K562 (cell line): ENCODE data around the gene STK25. TPM values are rescaled to one million over a fixed set of nuclear protein-coding genes. Genes with fewer than 3 reads are reported as not detected.

Experiments
- ATAC-seq: fragments of 200-7000 bp; cut with Tn5 transposase; 3 replicates; pipeline ENCODE4 v1.9.1; 2020; ENCODE audit warnings: moderate library complexity
- BruUV-seq: library from RNA; stranded (reverse); fragments of 400-500 nt; replicated peaks from 2 replicates; lab custom pipeline; 2021; lab: Mats Ljungman, UMichigan
- CTCF ChIA-PET: fragments of 300-600 bp; formaldehyde crosslinking; extraction: SDS; loops from one replicate; lab custom pipeline; 2021; ENCODE audit warnings: low intra/inter-chr PET ratio; lab: Yijun Ruan, JAX
- POLR2A ChIA-PET: fragments of 300-600, 350-650 bp; sonication (Branson Sonifier 250); formaldehyde crosslinking; extraction: SDS; loops from one replicate; lab custom pipeline; 2021; ENCODE audit warnings: antibody characterized with exemption, inconsistent platforms; lab: Yijun Ruan, JAX
- DNase-seq, 4 experiments: peaks; one replicate each; pipeline versions ENCODE4 v3.0.0 to v3.0.0-alpha.2; 2011 to 2018; ENCODE audit warnings: low spot score in 3 of 4, mixed read lengths in 3 of 4; ENCODE audit errors: extremely low read depth in 1 of 4
- FAIRE-seq: peaks from 2 replicates; lab custom pipeline; 2011; peaks lifted over from hg19 to GRCh38; lab: Jason Lieb, UNC
- H2AFZ ChIP-seq: 2 replicates; pipeline ENCODE4 v1.6.0; 2011; ENCODE audit warnings: low read depth, low read length, control low read depth, inconsistent platforms
- H3K27ac ChIP-seq: fragments of 200-600 bp; 3 replicates; pipeline ENCODE4 v1.8.0; 2011; ENCODE audit warnings: low read depth, mild to moderate bottlenecking, control low read depth, inconsistent platforms, low read length, moderate library complexity, mixed read lengths; ENCODE audit errors: extremely low read depth
- H3K27me3 ChIP-seq, 2 experiments: fragments of 300-600 bp in 1 of 2; 2 replicates in 1 of 2; 3 replicates in 1 of 2; pipeline versions ENCODE4 v1.6.0 to v1.8.0; 2011; ENCODE audit warnings: inconsistent platforms in 2 of 2, low read length in 2 of 2, mild to moderate bottlenecking in 1 of 2, mixed read lengths in 1 of 2, moderate library complexity in 1 of 2; ENCODE audit not compliant: control insufficient read depth in 2 of 2, insufficient read depth in 2 of 2
- H3K36me3 ChIP-seq: fragments of 300-600 bp; 3 replicates; pipeline ENCODE4 v1.8.0; 2011; ENCODE audit warnings: mild to moderate bottlenecking, low read length, inconsistent platforms; ENCODE audit not compliant: control insufficient read depth, insufficient read depth
- H3K4me1 ChIP-seq, 2 experiments: fragments of 200-600 bp in 1 of 2; replicated peaks in 1 of 2; 2 replicates in 1 of 2; 3 replicates in 1 of 2; pipeline versions ENCODE4 v1.5.1 to v1.8.0; 2011; ENCODE audit warnings: inconsistent platforms in 2 of 2, low read length in 2 of 2, mild to moderate bottlenecking in 1 of 2, mixed read lengths in 1 of 2, moderate library complexity in 1 of 2; ENCODE audit not compliant: control insufficient read depth in 2 of 2, insufficient read depth in 2 of 2
- H3K4me2 ChIP-seq: 2 replicates; pipeline ENCODE4 v1.6.1; 2011; ENCODE audit warnings: low read length, control low read depth, inconsistent platforms, mixed read lengths; ENCODE audit not compliant: insufficient read depth
- H3K4me3 ChIP-seq: fragments of 200-600 bp; sonication (generic), shearing (Covaris generic); 2 replicates; pipeline ENCODE4 v1.5.1; 2016; ENCODE audit warnings: control low read depth, inconsistent platforms
- H3K79me2 ChIP-seq: fragments of 200-600 bp; 3 replicates; pipeline ENCODE4 v1.8.0; 2011; ENCODE audit warnings: low read length, inconsistent platforms; ENCODE audit not compliant: control insufficient read depth, insufficient read depth
- H3K9ac ChIP-seq, 2 experiments: 2 replicates each; pipeline versions ENCODE4 v1.6.0 to v1.6.1; 2011; ENCODE audit warnings: low read depth in 2 of 2, low read length in 2 of 2, control low read depth in 1 of 2, inconsistent platforms in 1 of 2, mild to moderate bottlenecking in 1 of 2, mixed read lengths in 1 of 2; ENCODE audit not compliant: insufficient read depth in 1 of 2
- H3K9me1 ChIP-seq: one replicate; pipeline ENCODE4 v1.6.0; 2011; ENCODE audit warnings: inconsistent platforms, mild to moderate bottlenecking, low read length, moderate library complexity; ENCODE audit not compliant: control insufficient read depth, insufficient read depth
- H3K9me3 ChIP-seq: replicated peaks from 2 replicates; pipeline ENCODE4 v1.5.1; 2011; ENCODE audit warnings: low read depth, low read length, inconsistent platforms; ENCODE audit not compliant: control insufficient read depth, insufficient read depth
- H4K20me1 ChIP-seq: replicated peaks from 2 replicates; pipeline ENCODE4 v1.6.1; 2011; ENCODE audit warnings: low read length, inconsistent platforms, mixed read lengths; ENCODE audit not compliant: control insufficient read depth, insufficient read depth
- DNMT1 ChIP-seq: fragments of 450-650 bp; IDR thresholded peaks from 2 replicates; pipeline ENCODE4 v1.6.1; 2016; ENCODE audit warnings: antibody characterized with exemption, mild to moderate bottlenecking
- ETS1 ChIP-seq: conservative IDR thresholded peaks from 2 replicates; pipeline ENCODE4 v1.6.1; 2011; ENCODE audit warnings: low read depth, mild to moderate bottlenecking, low read length; ENCODE audit not compliant: control insufficient read depth
- MAFK ChIP-seq: IDR thresholded peaks from 2 replicates; pipeline ENCODE4 v1.6.1; 2011; ENCODE audit warnings: low read length, improper control_type of control experiment
- MIER1 ChIP-seq: fragments of 450-650 bp; IDR thresholded peaks from 2 replicates; pipeline ENCODE4 v1.6.1; 2016; ENCODE audit warnings: antibody characterized with exemption, mild to moderate bottlenecking, low read depth
- NFYB ChIP-seq: IDR thresholded peaks from 2 replicates; pipeline ENCODE4 v1.6.1; 2011; ENCODE audit warnings: mild to moderate bottlenecking, moderate library complexity; ENCODE audit not compliant: insufficient read length; ENCODE audit errors: extremely low read depth
- NR1H2 ChIP-seq: sonication (generic); formaldehyde crosslinking; IDR thresholded peaks from 2 replicates; pipeline ENCODE4 v1.4.0; 2020; ENCODE audit warnings: mild to moderate bottlenecking, missing genetic modification reagents
- TCF7L2 ChIP-seq: fragments of 150-350 bp; IDR thresholded peaks from 2 replicates; pipeline ENCODE4 v1.6.1; 2016; ENCODE audit warnings: low read depth, mild to moderate bottlenecking, low read length, moderate library complexity
- TFE3 ChIP-seq: fragments of 450-650 bp; formaldehyde crosslinking; IDR thresholded peaks from 2 replicates; pipeline ENCODE4 v1.4.0; 2020; ENCODE audit warnings: mild to moderate bottlenecking, mixed read lengths
- TRIM25 ChIP-seq: fragments of 450-650 bp; IDR thresholded peaks from 2 replicates; pipeline ENCODE4 v1.7.0; 2016; ENCODE audit warnings: borderline replicate concordance
- TRIM28 ChIP-seq: fragments of 450-650 bp; IDR thresholded peaks from 2 replicates; pipeline ENCODE4 v1.6.1; 2017
- WHSC1 ChIP-seq: IDR thresholded peaks from one replicate; pipeline ENCODE4 v1.6.1; 2012; ENCODE audit warnings: low read length, control low read depth, inconsistent platforms
- ZFP91 ChIP-seq: sonication (generic); formaldehyde crosslinking; IDR thresholded peaks from 2 replicates; pipeline ENCODE4 v1.8.0; 2022; ENCODE audit warnings: mild to moderate bottlenecking, missing genetic modification reagents
- WGBS: fragments of 100-300 bp; shearing (Covaris generic); methylation state at CpG from one replicate; pipeline ENCODE4 v1.1.6; 2016; ENCODE audit warnings: low coverage, mixed read lengths; ENCODE audit not compliant: insufficient coverage; ENCODE audit errors: missing lambda C conversion rate; 5-methylcytosine and 5-hydroxymethylcytosine counted together
- in situ Hi-C: fragments of 300-500 bp; cut with MboI; formaldehyde crosslinking; loops from 4 replicates; pipeline ENCODE4 v1.15.0; 2018; ENCODE audit warnings: inconsistent platforms, mixed read lengths
- intact Hi-C: fragments of 100-400 bp; cut with micrococcal nuclease; formaldehyde crosslinking; loops from 2 replicates; pipeline ENCODE4 v1.14.2; 2022
- polyA plus RNA-seq, 8 experiments: library from polyadenylated mRNA; depleted of rRNA in 4 of 8; stranded (reverse) in 5 of 8; unstranded in 3 of 8; fragments of >200 nt; fragmentation: Nextera tagmentation in 2 of 8; fragmentation: Illumina TruSeq in 1 of 8; extraction: Ambion mirVana in 2 of 8; extraction: Trizol in 1 of 8; gene quantifications; 2 replicates each; pipeline versions ENCODE4 v1.2.1 to v1.2.3, GENCODE V29; 2011 to 2014; ENCODE audit warnings: inconsistent platforms in 1 of 8, missing spikeins in 1 of 8
- total RNA-seq, 7 experiments: library from RNA; depleted of rRNA in 6 of 7; stranded (reverse); fragments of >200 nt in 6 of 7; fragmentation: Illumina TruSeq in 2 of 7; extraction: Trizol in 2 of 7; gene quantifications; 2 replicates each; pipeline versions ENCODE4 v1.2.1 to v1.2.3, GENCODE V29; 2011 to 2021; ENCODE audit warnings: low replicate concordance in 1 of 7

STK25 gene
- total and polyA plus RNA-seq, 9 of the 15 experiments (the other 6 are each of a cell fraction or from before 2014, with no cell fraction given) = 5.4 to 177 (median 116) TPM

GRCh38 chr2:241461693-241462677, 46.4 kb downstream of the STK25 start (continued):
- TF ChIP-seq TFE3 (CRISPR knock-in tag) (no peak), NFYB (no peak)
- TF ChIP-seq, all 486 proteins: peak for 0

- H3K4me2 ChIP-seq = no peak overlapping the region
- peaks cover 0 to 13% of the 10 kb centered on the region in 2 experiments; a peak in 3 of 5 replicates for H3K4me1 ChIP-seq
- ATAC-seq = no peak
- no peaks in the 10 kb centered on the region for H3K27me3 ChIP-seq
- no peak overlapping the region for H3K27ac ChIP-seq
- no peak overlapping the region for H3K4me3 ChIP-seq
- no peaks in the 10 kb centered on the region for H3K36me3 ChIP-seq
- ChIA-PET CTCF (no interaction called here), POLR2A (interaction anchor here (1.2 kb wide), 1 partner anchor 34 kb away, joined by 3 read pairs; no protein-coding TSS in a partner anchor)
- H3K9me3 ChIP-seq = no peaks in the 10 kb centered on the region
- H2AFZ ChIP-seq = no peak overlapping the region
- intact Hi-C loops = no loop called here
- peak overlapping the region in 1 of 2 experiments; percentile 26; a peak in 1 of 4 replicates for H3K9ac ChIP-seq
- no peaks in the 10 kb centered on the region for H3K9me1 ChIP-seq
- BruUV-seq = no TSS peak
- no peak for DNase-seq
- no peaks in the 10 kb centered on the region for H4K20me1 ChIP-seq
- no peaks in the 10 kb centered on the region for H3K79me2 ChIP-seq
- in situ Hi-C loops = no loop called here
- FAIRE-seq = no peak
- no CpG with 5 or more reads among the region's 3 CpGs for WGBS
- TF ChIP-seq TCF7L2 (no peak), ZFP91 (CRISPR knock-in tag) (no peak), TRIM25 (no peak), WHSC1 (no peak), MIER1 (no peak), ETS1 (no peak), DNMT1 (no peak), NR1H2 (no peak), MAFK (no peak), TRIM28 (no peak)
Measured at GRCh38 chr2:241460631-241461030, 47.8 kb downstream of the STK25 start.
